KOPT-K1 (cell line): ENCODE measurements around the gene KLHDC9.
A peak's percentile ranks its signal among the peaks of the same experiment; 100 is the strongest.

Experiments used
- H3K27ac ChIP-seq: fragments of 200-600 bp; sonication (generic); 2 replicates; pipeline ENCODE4 v1.5.1; 2016; ENCODE audit warnings: antibody characterized with exemption, mild to moderate bottlenecking, low read depth, low read length; ENCODE audit not compliant: poor library complexity, severe bottlenecking
- H3K36me3 ChIP-seq: fragments of 200-600 bp; sonication (generic); 2 replicates; pipeline ENCODE4 v1.5.1; 2017; ENCODE audit warnings: antibody characterized with exemption, mild to moderate bottlenecking, low read length, moderate library complexity; ENCODE audit not compliant: insufficient read depth
- H3K9me3 ChIP-seq: fragments of 200-600 bp; sonication (generic); 2 replicates; pipeline ENCODE4 v1.5.1; 2017; ENCODE audit warnings: antibody characterized with exemption, low read length, mild to moderate bottlenecking; ENCODE audit not compliant: insufficient read depth, poor library complexity, severe bottlenecking

The KLHDC9 gene

GRCh38 chr1:161128591-161129420 lies 30.6 kb downstream of the KLHDC9 start:
- peaks cover 72% of the 10 kb centered on the region for H3K36me3 ChIP-seq
- H3K9me3 ChIP-seq: no peaks in the 10 kb centered on the region
- H3K27ac ChIP-seq: no peak overlapping the region

GRCh38 chr1:161130266-161130665 lies 32.1 kb downstream of the KLHDC9 start:
- H3K36me3 ChIP-seq: peaks cover 57% of the 10 kb centered on the region
- no peaks in the 10 kb centered on the region for H3K9me3 ChIP-seq
- H3K27ac ChIP-seq: no peak overlapping the region

GRCh38 chr1:161131523-161132409 lies 33.6 kb downstream of the KLHDC9 start:
- H3K36me3 ChIP-seq: peaks cover 43% of the 10 kb centered on the region
- no peaks in the 10 kb centered on the region for H3K9me3 ChIP-seq
- H3K27ac ChIP-seq: peak overlapping the region; percentile 77

- peak within 1 kb of the TSS; percentile 77 for H3K27ac ChIP-seq
- no peaks in the 10 kb centered on the region for H3K9me3 ChIP-seq
- H3K36me3 ChIP-seq: peaks cover 42% of the 10 kb centered on the region
Observed at GRCh38 chr1:161132410-161133219, 34.5 kb downstream of the KLHDC9 start, which contains the start of gene DEDD. DEDD (minus strand) TSS chr1:161132667; CDS start chr1:161124462, 8,205 bp downstream.

GRCh38 chr1:161133220-161133740 lies 35.1 kb downstream of the KLHDC9 start:
- H3K36me3 ChIP-seq: peaks cover 35% of the 10 kb centered on the region
- peak overlapping the region; percentile 77 for H3K27ac ChIP-seq
- no peaks in the 10 kb centered on the region for H3K9me3 ChIP-seq

- Histone ChIP-seq H3K36me3 (peaks cover 8% of the 10 kb centered on the region; the same call in 1 of the 2 replicates), H3K9me3 (no peaks in the 10 kb centered on the region), H3K27ac (no peak overlapping the region)
Observed at GRCh38 chr1:161137881-161138280, 39.7 kb downstream of the KLHDC9 start.

GRCh38 chr1:161138431-161138830 lies 40.3 kb downstream of the KLHDC9 start:
- no peaks in the 10 kb centered on the region for H3K9me3 ChIP-seq
- no peak overlapping the region for H3K27ac ChIP-seq
- H3K36me3 ChIP-seq: peaks cover 8% of the 10 kb centered on the region; the same call in 1 of the 2 replicates

- H3K36me3 ChIP-seq: peaks cover 8% of the 10 kb centered on the region; the same call in 1 of the 2 replicates
- H3K9me3 ChIP-seq: no peaks in the 10 kb centered on the region
- no peak overlapping the region for H3K27ac ChIP-seq
Observed at GRCh38 chr1:161139766-161140165, 41.6 kb downstream of the KLHDC9 start.

- peaks cover 8% of the 10 kb centered on the region; the same call in 1 of the 2 replicates for H3K36me3 ChIP-seq
- H3K27ac ChIP-seq: no peak overlapping the region
- no peaks in the 10 kb centered on the region for H3K9me3 ChIP-seq
Observed at GRCh38 chr1:161140755-161141400, 42.7 kb downstream of the KLHDC9 start.

- H3K9me3 ChIP-seq: no peaks in the 10 kb centered on the region
- H3K27ac ChIP-seq: no peak overlapping the region
- no peaks in the 10 kb centered on the region for H3K36me3 ChIP-seq
Observed at GRCh38 chr1:161145832-161146231, 47.7 kb downstream of the KLHDC9 start.
